Mucosa of gallbladder (tissue), 1 donor: ENCODE results near the gene POLE. TPM values are rescaled to one million over a fixed set of nuclear protein-coding genes. Genes with fewer than 3 reads are reported as not detected.

Experiments
- DNase-seq: peaks from one replicate; pipeline ENCODE4 v3.0.0-alpha.2; 2020; ENCODE audit warnings: low spot score
- total RNA-seq: library from RNA; stranded (reverse); gene quantifications from one replicate; pipeline ENCODE4 v1.2.1, GENCODE V29; 2021
- donor health status: DM: no; HTN: no; CAD: no.

The POLE gene
- total RNA-seq, 1 donor from 2014 or later: 40.4 TPM

DNA sequence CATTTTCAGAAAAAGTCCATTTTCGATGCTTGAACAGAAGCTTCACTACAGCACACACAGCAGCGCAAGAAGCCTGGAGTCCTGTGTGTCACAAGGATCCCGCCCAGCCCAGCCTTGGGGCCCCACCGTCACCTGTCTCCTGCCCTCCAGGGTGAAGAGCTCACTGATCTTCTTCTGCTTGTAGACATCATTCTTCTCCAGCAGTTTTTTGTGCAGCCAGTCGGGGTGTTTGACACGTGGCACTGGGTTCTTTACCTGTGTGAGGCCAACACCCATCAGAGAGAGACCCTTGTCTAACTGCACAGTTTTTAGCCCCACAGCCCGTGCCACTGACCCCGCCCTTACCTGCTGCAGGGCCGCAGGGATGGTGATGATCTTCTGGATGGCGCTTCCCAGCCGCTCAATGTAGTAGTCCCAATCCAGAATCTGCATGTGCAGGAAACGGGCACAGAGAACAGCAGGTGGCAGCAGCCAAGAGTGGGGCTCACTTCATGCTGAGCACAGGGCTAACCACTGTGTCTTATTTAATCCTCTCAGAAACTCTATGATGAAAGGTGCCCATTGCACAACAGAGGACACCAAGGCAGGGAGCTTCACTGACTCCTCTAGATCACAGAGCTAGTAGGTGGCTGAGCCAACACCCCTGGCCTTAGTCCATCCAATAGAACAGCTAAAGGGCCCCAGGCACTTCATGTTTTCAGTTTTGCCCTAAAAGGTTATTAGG is 30.0 kb downstream of the POLE start:
- no peak for DNase-seq

DNA sequence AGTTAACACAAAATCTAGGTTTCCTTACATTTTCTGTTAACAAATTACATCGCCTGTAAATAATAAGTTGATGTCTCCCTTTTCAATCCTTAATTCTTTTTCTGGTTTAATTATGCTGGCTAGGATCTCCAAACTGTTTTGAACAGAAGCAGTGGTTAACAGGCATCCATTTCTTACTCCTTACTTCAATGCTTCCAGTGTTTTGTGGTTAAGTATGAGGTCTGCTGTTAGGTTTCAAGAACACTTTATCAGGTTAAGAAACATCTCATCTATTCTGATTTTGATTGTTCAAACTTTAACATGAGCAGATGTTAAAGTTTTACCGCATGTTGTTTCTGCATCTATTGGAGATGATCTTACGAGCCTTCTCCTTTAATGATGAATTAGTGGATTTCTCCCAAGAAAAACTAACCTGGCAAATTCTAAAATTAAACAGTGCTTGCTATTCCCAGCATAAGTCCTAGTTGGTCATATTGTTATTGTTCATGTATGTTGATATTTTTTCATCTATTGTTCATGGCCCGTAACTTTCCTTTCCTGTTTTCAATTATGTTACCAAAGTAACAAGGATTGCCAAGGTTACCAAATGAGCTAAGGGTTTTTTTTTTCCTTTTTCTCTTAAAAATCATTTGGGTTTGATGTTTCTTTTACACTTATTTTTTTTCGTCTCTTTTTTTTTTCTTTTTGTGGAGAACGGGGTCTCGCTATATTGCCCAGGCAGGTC is 33.4 kb downstream of the POLE start:
- no peak for DNase-seq

GRCh38 chr12:132651444-132652100 is 35.6 kb downstream of the POLE start:
- DNase-seq: no peak

DNA sequence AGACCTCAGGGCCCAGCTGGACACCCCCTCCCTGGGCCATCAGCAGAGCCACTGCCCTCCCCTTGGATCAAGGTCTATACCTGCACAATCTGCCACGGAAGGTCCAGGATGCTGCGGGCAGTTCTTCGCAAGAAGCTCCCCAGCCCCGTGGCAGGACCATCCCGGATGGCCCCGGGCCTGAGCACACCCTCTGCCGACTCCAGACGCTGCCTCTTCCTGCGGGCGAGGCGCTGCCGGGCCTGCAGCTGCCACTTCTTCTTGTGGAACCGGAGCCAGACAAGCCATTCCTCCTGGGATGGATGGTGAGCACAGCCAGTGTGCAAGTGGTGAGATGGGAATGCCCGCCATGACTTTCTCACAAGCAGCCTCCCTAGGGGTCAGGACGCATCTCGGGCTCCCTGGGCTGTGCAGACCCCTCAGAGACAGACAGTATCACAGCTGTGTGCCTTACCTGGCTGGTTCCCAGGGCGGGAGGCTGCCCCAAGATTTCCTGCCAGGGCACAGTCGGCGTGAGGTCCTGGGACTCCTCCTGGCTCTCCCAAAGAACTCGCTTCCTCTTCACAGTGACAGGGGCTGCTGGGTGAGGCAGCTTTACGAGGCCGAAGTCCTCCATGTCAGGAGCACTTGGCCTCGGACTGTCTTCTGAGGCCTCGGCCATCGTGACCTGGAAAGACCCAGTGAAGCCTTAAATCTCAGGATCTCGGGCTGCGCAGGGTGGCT is 37.8 kb downstream of the POLE start:
- no peak for DNase-seq

DNA sequence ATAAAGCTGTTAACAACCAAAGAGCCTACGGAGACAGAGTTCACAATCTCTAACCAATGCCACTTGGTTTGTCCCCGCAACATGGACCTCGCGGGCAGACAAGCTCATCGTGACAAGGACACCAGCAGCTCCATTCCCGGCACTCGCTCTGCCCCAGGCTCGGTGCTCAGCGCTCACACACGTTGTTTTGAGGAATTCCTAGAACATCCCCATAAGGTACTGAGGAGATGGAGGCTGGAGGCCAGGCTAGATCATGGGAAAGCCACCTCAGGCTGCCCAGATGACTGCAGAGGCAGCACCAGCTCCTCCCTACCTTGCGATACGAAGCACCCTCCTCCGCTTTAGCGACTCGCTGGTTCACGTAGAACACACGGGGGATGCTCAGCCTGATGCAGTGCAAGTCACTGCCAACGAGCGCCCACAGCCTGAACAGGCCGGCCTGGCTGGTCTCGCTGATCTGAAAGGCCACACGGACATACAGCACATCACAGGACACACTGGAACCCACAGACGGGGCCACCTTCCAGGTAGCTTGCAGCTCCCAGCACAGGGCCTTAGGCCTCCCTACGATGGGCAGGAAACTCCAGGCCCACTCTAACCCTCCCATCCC is 38.4 kb downstream of the POLE start:
- no peak for DNase-seq

DNA sequence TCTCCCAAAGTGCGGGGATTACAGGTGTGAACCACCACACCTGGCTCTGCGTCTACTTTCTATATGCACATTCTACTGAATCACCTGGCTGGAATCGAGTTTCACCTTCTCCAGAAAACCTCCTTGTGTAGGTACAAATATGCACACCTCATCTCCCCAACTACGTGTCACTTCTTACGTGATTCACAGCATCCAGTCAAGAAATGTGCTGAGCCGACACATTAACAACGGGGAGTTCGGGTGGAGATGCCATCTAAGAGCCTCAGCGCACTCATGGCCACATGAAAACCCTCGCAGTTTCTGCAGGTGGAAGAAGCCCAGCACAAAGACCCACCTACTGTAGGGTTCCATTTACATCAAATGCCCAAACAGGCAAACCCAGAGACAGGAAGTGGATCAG is 39.3 kb downstream of the POLE start:
- no peak for DNase-seq

- no peak for DNase-seq
Observed at GRCh38 chr12:132646850-132647249, 40.3 kb downstream of the POLE start.

DNA sequence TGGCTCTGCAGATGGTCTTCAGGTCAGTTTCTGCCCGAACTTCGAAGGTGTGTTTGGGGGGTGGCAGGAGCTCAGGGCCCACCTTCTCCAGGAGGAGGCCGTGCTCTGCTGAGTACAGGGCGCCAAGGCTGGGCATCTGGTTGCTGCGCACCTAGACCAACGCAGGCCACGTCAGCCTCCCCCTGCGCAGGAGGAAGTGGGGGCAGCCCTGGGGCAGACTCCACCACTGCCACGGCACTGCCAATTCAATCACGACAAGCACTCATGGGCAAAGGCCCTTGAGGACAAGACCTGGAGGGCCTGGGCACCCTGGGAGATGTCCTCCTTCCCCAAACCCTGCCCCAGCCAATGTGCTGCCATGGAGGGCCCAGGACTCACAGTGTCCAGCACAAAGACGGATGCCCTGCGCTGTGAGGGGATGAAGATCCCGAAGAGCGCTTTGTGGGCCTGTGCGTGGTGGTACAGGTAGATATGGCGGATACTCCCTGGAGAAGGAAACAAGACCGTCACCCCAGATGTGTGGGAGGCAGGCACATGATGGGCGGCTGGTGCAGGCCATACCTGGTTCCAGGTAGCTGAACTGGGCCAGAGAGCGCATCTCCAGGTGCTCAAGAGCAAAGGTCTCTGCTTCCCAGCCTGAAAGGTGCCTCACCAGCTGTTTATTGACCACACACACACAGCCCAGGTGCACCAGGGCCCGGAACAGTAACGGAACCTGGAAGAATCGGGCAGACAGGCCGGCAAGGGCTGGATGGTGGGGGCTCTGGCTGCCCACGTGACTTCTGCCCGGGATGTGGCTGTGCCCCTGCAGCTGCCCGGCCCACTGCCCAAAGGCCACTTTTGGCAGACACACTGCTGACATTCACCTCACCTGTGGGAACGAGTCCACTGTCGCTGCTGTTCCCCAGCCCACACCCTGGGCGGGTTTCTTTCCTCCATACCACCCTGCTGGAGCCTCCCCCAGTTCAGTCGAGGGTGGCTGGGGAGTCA is 44.0 kb downstream of the POLE start:
- DNase-seq: no peak

GRCh38 chr12:132641811-132642650 is 45.1 kb downstream of the POLE start:
- DNase-seq: no peak

GRCh38 chr12:132640936-132641335 is 46.2 kb downstream of the POLE start:
- DNase-seq: no peak

DNA sequence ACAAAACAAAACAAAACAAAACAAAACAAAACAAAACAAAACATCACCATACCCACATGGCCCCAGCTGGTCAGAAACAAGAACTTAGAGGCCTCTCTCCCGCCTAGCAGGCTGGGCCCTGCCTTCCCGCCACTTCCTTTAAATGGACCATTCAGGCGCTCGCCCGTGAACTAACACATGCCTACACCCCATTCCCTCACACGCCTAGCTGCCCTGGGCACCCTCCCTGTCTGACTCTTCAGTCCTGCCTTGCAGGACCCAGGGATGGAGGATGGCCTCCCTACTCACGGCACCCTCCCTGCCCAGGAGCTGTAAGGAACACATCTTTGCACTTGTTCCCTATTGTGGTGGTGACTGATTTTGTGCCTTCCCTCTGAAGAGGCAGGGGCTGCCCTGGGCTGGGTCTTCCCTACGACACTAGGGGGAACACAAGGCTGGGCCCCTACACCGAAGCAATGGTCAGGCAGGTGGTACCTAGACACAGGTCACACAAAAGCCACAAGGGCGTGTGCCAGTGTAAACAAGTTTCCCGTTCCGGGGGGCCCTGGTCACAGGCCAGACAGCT is 47.1 kb downstream of the POLE start:
- DNase-seq: no peak

DNA sequence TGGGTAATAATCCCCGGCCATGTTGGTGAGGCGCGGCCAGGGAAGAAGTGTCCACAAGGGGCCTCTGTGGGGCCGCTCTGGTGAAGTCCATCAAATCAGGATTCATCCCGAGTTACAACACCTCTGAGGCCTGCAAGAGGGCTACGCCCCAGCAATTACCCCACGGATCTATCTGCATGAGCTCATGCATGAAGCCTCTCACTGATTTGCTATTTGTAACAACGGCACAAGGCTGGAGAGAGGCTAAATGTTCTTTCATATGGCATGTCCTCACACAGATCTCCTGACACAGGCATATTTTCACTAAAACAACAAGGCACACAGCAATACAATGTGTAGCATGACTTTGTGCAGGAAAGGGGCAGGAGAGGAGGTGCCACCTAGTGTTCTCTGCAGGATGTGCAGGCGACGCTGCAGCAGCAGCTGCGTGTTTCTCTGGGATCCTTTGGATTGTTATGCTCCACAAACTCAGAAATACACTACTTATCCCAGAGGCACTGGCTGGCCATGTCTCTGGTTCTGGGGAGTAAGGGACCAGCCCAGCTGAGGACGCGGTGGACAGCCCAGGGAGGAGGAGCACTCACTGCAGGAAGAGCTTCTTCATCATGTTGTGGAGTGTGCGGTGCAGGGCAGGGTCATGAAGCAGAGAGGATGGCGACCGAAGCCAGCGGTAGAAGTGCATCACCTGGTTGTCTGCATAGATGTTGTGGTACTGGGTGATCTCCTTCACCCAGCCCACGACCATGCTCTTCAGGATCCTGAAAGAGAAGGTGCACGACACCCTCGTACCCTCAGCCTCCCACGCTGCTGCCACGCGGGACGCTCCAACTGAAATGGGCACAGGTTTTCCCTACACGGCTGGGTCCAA is 48.4 kb downstream of the POLE start:
- DNase-seq: no peak

GRCh38 chr12:132637811-132638210 is 49.3 kb downstream of the POLE start:
- no peak for DNase-seq

DNA sequence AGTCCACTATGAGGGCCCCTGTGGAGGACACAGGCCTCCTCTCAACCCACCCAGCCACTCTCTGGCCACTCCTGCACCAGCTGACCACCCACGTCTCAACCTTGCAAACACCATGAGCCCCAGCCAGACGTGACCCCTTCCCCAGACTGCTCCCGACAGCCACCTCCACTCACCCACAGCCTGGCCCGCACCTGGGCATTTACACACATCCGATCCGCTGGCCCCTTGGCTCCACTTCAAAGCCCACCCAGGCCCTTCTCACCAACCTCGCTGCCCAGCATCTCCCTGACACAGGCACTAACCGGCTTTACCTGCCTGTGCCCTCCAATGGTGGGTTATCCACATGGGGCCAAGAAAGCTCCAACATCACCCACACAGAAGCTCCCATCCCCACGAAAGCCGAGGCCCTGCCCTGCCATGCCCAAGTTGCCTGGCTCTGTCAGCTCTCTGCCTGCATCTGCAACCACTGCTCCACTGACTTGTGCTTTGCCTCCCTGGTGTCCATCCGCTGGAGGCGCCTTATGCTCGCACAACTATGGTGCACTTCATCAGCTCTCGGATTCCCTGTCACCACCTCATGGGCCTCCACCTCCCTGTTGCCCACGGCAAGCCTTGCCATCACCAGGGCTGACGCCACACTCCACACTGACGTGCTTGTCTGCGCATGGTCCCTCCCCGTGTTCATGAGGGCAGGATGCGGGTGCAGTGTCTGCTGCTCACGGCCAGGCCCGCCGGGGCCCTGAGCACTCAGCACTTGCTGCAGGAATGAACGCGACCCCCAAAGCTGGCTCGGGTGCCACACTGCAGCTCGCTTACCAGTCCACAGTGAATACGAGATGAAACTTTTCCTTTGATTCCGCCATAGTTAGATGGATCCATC is 51.8 kb downstream of the POLE start:
- no peak for DNase-seq

DNA sequence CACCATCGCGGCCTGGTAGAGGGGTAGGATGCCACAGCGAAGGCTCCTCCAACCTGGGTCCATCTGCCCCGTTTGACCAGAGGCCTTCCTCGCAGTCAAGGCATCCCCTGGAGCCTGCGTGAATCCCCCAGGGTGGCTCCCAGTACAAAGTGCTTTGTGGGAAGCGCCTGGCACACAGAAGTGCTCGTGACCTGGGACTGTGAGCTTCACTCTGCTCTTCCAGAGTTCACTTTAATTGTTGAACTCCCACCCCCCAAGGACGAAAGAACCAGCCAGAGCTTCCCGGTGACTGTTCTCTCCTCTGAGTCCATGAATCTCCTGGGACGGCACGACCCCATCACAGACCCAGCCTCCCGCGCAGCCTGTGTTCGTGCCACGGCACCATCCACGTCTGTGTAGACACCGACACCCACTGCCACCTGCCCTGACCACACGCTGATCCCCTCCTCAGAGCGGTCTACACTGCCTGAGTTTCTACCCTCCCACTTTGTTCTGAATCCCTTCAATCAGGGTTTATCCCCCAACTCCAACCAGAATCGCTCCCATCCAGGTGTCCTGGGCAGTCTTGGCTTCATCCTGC is 52.6 kb downstream of the POLE start:
- DNase-seq: no peak

DNA sequence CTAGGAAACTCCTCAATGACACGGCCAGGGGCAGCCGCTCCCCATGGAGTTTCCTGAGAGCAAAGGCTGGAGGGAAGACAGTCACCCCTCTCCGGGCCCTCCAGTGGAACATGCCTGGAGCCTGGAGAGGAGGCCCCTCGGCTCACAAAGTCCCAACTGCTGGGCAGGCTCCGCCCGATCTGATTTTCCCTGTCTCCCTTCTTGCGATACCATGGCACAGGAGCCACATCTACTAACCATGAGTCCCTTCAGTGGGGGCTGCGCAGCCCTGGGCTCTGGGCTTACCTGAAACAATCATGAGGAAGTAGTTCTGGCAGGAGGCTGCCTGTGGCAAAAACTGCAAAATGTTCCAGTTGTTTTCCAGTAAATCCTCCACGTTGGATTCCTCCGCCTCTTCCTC is 53.2 kb downstream of the POLE start:
- no peak for DNase-seq

- DNase-seq: no peak
Observed at GRCh38 chr12:132633398-132633797, 53.7 kb downstream of the POLE start.
